A673 (cell line): ENCODE data around the gene GPR62. TPM values are rescaled to one million over a fixed set of nuclear protein-coding genes. Genes with fewer than 3 reads are reported as not detected.

Source experiments
- BruUV-seq: library from RNA; stranded (reverse); fragments of 400-500 nt; replicated peaks from 2 replicates; lab custom pipeline; 2021; lab: Mats Ljungman, UMichigan
- CTCF ChIA-PET: fragments of 300-600 bp; sonication (Branson Sonifier 250); formaldehyde crosslinking; loops from one replicate; lab custom pipeline; 2022; ENCODE audit warnings: antibody characterized with exemption; lab: Charles Lee
- POLR2A ChIA-PET: fragments of 300-600 bp; sonication (Branson Sonifier 250); formaldehyde crosslinking; loops from one replicate; lab custom pipeline; 2022; ENCODE audit warnings: antibody characterized with exemption; ENCODE audit not compliant: low non-redundant PET; lab: Charles Lee
- DNase-seq: peaks from one replicate; pipeline ENCODE4 v3.0.0-alpha.2; 2015; ENCODE audit warnings: low spot score
- H3K27ac ChIP-seq: fragments of 200-600 bp; sonication (generic); 2 replicates; pipeline ENCODE4 v1.5.1; 2016; ENCODE audit warnings: mixed run types, low read depth, mild to moderate bottlenecking, mixed read lengths, antibody characterized with exemption, low read length; ENCODE audit not compliant: poor library complexity, severe bottlenecking
- H3K27me3 ChIP-seq: fragments of 200-600 bp; sonication (generic); replicated peaks from 2 replicates; pipeline ENCODE4 v1.6.1; 2017; ENCODE audit warnings: mixed run types, low read depth, mild to moderate bottlenecking, mixed read lengths, antibody characterized with exemption, low read length; ENCODE audit not compliant: insufficient read depth, poor library complexity
- H3K36me3 ChIP-seq: fragments of 200-600 bp; sonication (generic); 2 replicates; pipeline ENCODE4 v1.6.1; 2016; ENCODE audit warnings: mixed run types, mild to moderate bottlenecking, mixed read lengths, antibody characterized with exemption, low read length; ENCODE audit not compliant: insufficient read depth, poor library complexity, severe bottlenecking
- H3K4me1 ChIP-seq: fragments of 200-600 bp; sonication (generic); 2 replicates; pipeline ENCODE4 v1.6.1; 2017; ENCODE audit warnings: mixed run types, mild to moderate bottlenecking, mixed read lengths, antibody characterized with exemption, low read length; ENCODE audit not compliant: insufficient read depth, poor library complexity, severe bottlenecking
- H3K4me3 ChIP-seq: fragments of 200-600 bp; sonication (generic); 2 replicates; pipeline ENCODE4 v1.5.1; 2016; ENCODE audit warnings: low read depth, mixed run types, mild to moderate bottlenecking, mixed read lengths, low read length; ENCODE audit not compliant: poor library complexity, severe bottlenecking
- H3K9me3 ChIP-seq: fragments of 200-600 bp; sonication (generic); 2 replicates; pipeline ENCODE4 v1.6.1; 2016; ENCODE audit warnings: mixed run types, low read depth, mild to moderate bottlenecking, mixed read lengths, antibody characterized with exemption, low read length; ENCODE audit not compliant: poor library complexity, severe bottlenecking
- CTCF ChIP-seq: fragments of 300-800, 200-600 bp; sonication (generic); conservative IDR thresholded peaks from 2 replicates; pipeline ENCODE4 v1.5.1; 2017; ENCODE audit warnings: low read depth, mild to moderate bottlenecking, antibody characterized with exemption, low read length, moderate library complexity, mixed read lengths
- EZH2 ChIP-seq: fragments of 200-600 bp; sonication (generic); IDR thresholded peaks from 2 replicates; pipeline ENCODE4 v1.6.1; 2017; ENCODE audit warnings: borderline replicate concordance, low read depth, mild to moderate bottlenecking, mixed read lengths, antibody characterized with exemption, low read length; ENCODE audit not compliant: poor library complexity, severe bottlenecking
- intact Hi-C: fragments of 100-400 bp; cut with micrococcal nuclease; formaldehyde crosslinking; loops from one replicate; pipeline ENCODE4 v1.10.0; 2022; ENCODE audit not compliant: unreplicated experiment
- total RNA-seq: library from RNA; stranded (reverse); gene quantifications from 2 replicates; pipeline ENCODE4 v1.2.3, GENCODE V29; 2021

Gene GPR62
- total RNA-seq, 1 experiment from 2014 or later: not detected

- no peak for TF ChIP-seq EZH2
- TF ChIP-seq CTCF: no peak
- Histone ChIP-seq H3K27ac (no peak overlapping the region), H3K4me3 (no peak overlapping the region), H3K4me1 (no peaks in the 10 kb centered on the region), H3K9me3 (no peaks in the 10 kb centered on the region), H3K36me3 (no peaks in the 10 kb centered on the region), H3K27me3 (no peaks in the 10 kb centered on the region)
- CTCF ChIA-PET: interaction anchor here (1.0 kb wide), 1 partner anchor 9 kb away, joined by 3 read pairs; the partner anchor contains the start of gene RRP9
- intact Hi-C loops: no loop called here
- POLR2A ChIA-PET: interaction anchor here (0.6 kb wide), 1 partner anchor 407 kb away, joined by 4 read pairs; no protein-coding TSS in a partner anchor
- BruUV-seq: no TSS peak
- no peak for DNase-seq
These were observed 22.5 kb upstream of the GPR62 start for GRCh38 chr3:51932471-51933370.

DNA sequence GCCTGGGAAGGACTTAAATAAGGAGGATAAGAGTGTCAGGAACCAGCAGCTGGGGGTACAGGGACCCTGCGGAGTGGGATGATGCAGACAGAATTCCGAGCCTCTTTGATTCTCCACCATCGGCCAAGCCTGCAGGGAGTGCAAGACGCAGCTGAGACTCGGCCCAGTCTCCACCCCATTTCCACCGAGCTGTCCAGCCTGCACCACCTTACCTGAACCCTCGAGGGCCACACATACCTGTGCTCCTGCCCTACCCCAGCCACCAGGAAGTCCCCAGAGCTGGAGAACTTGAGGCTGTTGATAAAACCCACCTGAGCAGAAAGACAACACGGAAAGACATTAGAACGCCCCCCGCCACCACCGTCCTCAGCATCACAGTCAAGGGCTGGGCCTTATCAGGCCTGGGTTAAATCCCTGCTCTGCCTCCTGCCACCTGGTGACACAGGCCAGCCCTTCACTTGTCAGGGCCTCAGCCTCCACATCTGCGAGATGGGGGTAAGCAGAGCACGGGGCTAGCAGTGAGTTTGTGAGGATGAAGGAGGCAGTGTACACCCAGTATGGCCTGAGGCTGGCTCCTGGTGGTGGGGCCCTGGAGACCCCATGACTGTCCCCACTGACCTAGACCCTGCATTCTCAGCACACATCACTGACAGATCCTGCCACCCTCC is 21.6 kb upstream of the GPR62 start:
- DNase-seq: no peak
- BruUV-seq: no TSS peak
- no peaks in the 10 kb centered on the region for H3K36me3 ChIP-seq
- TF ChIP-seq CTCF (no peak), EZH2 (no peak)
- H3K27ac ChIP-seq: no peak overlapping the region
- H3K27me3 ChIP-seq: no peaks in the 10 kb centered on the region
- intact Hi-C loops: no loop called here
- POLR2A ChIA-PET: no interaction called here
- no peaks in the 10 kb centered on the region for H3K9me3 ChIP-seq
- H3K4me1 ChIP-seq: no peaks in the 10 kb centered on the region
- no peak overlapping the region for H3K4me3 ChIP-seq
- CTCF ChIA-PET: no interaction called here

DNA sequence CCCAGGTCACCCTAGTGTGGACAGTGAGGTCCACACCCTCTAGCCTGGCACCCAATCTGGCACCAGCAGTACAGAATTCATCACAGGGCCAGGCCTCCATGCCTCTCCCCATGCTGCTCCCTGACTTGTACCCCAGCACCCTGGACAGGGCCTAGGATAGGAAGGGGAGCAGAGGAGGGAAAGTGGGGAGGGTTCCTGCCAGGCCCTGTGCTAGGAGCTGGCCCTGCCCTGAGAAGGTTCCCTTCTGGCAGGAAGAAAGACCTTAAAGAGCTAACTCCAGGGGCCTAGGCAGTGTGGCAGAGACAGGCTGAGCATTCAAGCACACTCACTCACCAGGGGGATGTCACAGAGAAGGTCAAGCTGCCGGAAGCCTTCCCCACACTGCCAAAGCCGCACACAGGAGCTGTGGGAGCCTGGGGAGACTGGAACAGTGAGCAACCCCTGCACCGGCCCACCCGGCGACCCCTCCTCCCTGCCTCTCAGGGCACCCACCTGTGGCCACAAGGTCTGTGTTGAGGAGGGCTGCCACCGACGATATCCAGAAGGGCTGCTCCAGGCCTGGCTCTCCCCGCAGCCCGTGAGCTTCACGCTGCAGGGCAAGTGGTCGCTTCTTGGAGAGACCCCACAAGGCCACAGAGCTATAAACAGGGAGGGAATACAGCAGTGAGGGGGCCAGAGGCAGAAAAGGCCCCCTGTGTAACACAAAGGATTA is 20.9 kb upstream of the GPR62 start:
- POLR2A ChIA-PET: no interaction called here
- no peak for DNase-seq
- no peak for TF ChIP-seq EZH2
- TF ChIP-seq CTCF: no peak
- H3K27me3 ChIP-seq: no peaks in the 10 kb centered on the region
- H3K4me3 ChIP-seq: no peak overlapping the region
- H3K27ac ChIP-seq: no peak overlapping the region
- no peaks in the 10 kb centered on the region for H3K9me3 ChIP-seq
- H3K4me1 ChIP-seq: no peaks in the 10 kb centered on the region
- CTCF ChIA-PET: no interaction called here
- no TSS peak for BruUV-seq
- no peaks in the 10 kb centered on the region for H3K36me3 ChIP-seq
- intact Hi-C loops: no loop called here
